ENCODE results near the gene CORIN.

CORIN gene

GRCh38 chr4:47749060-47749459 lies 88.8 kb downstream of the CORIN start:
- H2BK120ac ChIP-seq (ENCODE audit: low read depth, low read length) = no peak overlapping the region
- no peaks in the 10 kb centered on the region for H3K79me2 ChIP-seq (ENCODE audit: control insufficient read depth, insufficient read depth, low read length)
- H3K27me3 ChIP-seq (ENCODE audit: insufficient read depth, low read length, poor library complexity) = no peaks in the 10 kb centered on the region
- H3K4me3 ChIP-seq (ENCODE audit: low read length) = no peak overlapping the region
- H3K27ac ChIP-seq (ENCODE audit: low read depth, low read length) = no peak overlapping the region
- H3K18ac ChIP-seq (ENCODE audit: low read length) = no peak overlapping the region
- no peak overlapping the region for H2BK15ac ChIP-seq (replicated peaks; ENCODE audit: low read depth)
- H3K4ac ChIP-seq (ENCODE audit: low read depth, low read length) = no peak overlapping the region
- DNase-seq = no peak
- H2AK5ac ChIP-seq (ENCODE audit: low read length) = no peak overlapping the region
- H3K56ac ChIP-seq (ENCODE audit: low read length) = no peak overlapping the region
- H2BK5ac ChIP-seq (ENCODE audit: low read length) = no peak overlapping the region
- no CpG with 5 or more reads among the region's 1 CpG for WGBS (ENCODE audit: extremely low coverage, insufficient coverage, low lambda C conversion rate)
- H3K79me1 ChIP-seq (ENCODE audit: low read length) = no peaks in the 10 kb centered on the region
- no peak overlapping the region for H4K8ac ChIP-seq (ENCODE audit: low read depth, low read length)
- H3K4me2 ChIP-seq (ENCODE audit: low read length) = no peak overlapping the region
- H4K5ac ChIP-seq (ENCODE audit: low read length) = no peak overlapping the region
- no peaks in the 10 kb centered on the region for H3K4me1 ChIP-seq (ENCODE audit: control insufficient read depth, low read depth, low read length)
- H3K9ac ChIP-seq (ENCODE audit: low read length) = no peak overlapping the region
- no peaks in the 10 kb centered on the region for H3K36me3 ChIP-seq (ENCODE audit: control insufficient read depth, insufficient read depth, low read length)
- H3K23ac ChIP-seq (ENCODE audit: low read length) = no peak overlapping the region

- Histone ChIP-seq H3K4me1 (ENCODE audit: control insufficient read depth, low read depth, low read length) (no peaks in the 10 kb centered on the region), H3K79me1 (ENCODE audit: low read length) (no peaks in the 10 kb centered on the region)
Measured at GRCh38 chr4:47747846-47748494, 89.9 kb downstream of the CORIN start.

GRCh38 chr4:47747211-47747610 lies 90.7 kb downstream of the CORIN start:
- H3K4me2 ChIP-seq (ENCODE audit: low read length) = no peak overlapping the region
- no peak overlapping the region for H4K5ac ChIP-seq (ENCODE audit: low read length)
- H3K79me1 ChIP-seq (ENCODE audit: low read length) = no peaks in the 10 kb centered on the region
- no peak overlapping the region for H3K4me3 ChIP-seq (ENCODE audit: low read length)
- H3K4ac ChIP-seq (ENCODE audit: low read depth, low read length) = no peak overlapping the region
- no peaks in the 10 kb centered on the region for H3K4me1 ChIP-seq (ENCODE audit: control insufficient read depth, low read depth, low read length)
- no peak overlapping the region for H3K9ac ChIP-seq (ENCODE audit: low read length)
- no peaks in the 10 kb centered on the region for H3K36me3 ChIP-seq (ENCODE audit: control insufficient read depth, insufficient read depth, low read length)
- no peak for DNase-seq
- H3K79me2 ChIP-seq (ENCODE audit: control insufficient read depth, insufficient read depth, low read length) = no peaks in the 10 kb centered on the region
- no peak overlapping the region for H4K8ac ChIP-seq (ENCODE audit: low read depth, low read length)
- no peak overlapping the region for H2BK5ac ChIP-seq (ENCODE audit: low read length)
- no peak overlapping the region for H3K23ac ChIP-seq (ENCODE audit: low read length)
- no peak overlapping the region for H2AK5ac ChIP-seq (ENCODE audit: low read length)
- H3K27ac ChIP-seq (ENCODE audit: low read depth, low read length) = no peak overlapping the region
- H2BK15ac ChIP-seq (replicated peaks; ENCODE audit: low read depth) = no peak overlapping the region
- no peaks in the 10 kb centered on the region for H3K27me3 ChIP-seq (ENCODE audit: insufficient read depth, low read length, poor library complexity)
- no peak overlapping the region for H3K56ac ChIP-seq (ENCODE audit: low read length)
- no peak overlapping the region for H2BK120ac ChIP-seq (ENCODE audit: low read depth, low read length)
- no peak overlapping the region for H3K18ac ChIP-seq (ENCODE audit: low read length)

More at GRCh38 chr4:47747846-47748494, 89.9 kb downstream of the CORIN start:
- Histone ChIP-seq H4K5ac (ENCODE audit: low read length) (no peak overlapping the region), H3K56ac (ENCODE audit: low read length) (no peak overlapping the region), H3K4me3 (ENCODE audit: low read length) (no peak overlapping the region), H3K9ac (ENCODE audit: low read length) (no peak overlapping the region), H3K4ac (ENCODE audit: low read depth, low read length) (no peak overlapping the region), H2BK15ac (replicated peaks; ENCODE audit: low read depth) (no peak overlapping the region), H3K18ac (ENCODE audit: low read length) (no peak overlapping the region), H3K79me2 (ENCODE audit: control insufficient read depth, insufficient read depth, low read length) (no peaks in the 10 kb centered on the region), H3K27ac (ENCODE audit: low read depth, low read length) (no peak overlapping the region), H3K23ac (ENCODE audit: low read length) (no peak overlapping the region), H4K8ac (ENCODE audit: low read depth, low read length) (no peak overlapping the region), H3K36me3 (ENCODE audit: control insufficient read depth, insufficient read depth, low read length) (no peaks in the 10 kb centered on the region), H2AK5ac (ENCODE audit: low read length) (no peak overlapping the region), H3K27me3 (ENCODE audit: insufficient read depth, low read length, poor library complexity) (no peaks in the 10 kb centered on the region), H2BK5ac (ENCODE audit: low read length) (no peak overlapping the region), H2BK120ac (ENCODE audit: low read depth, low read length) (no peak overlapping the region), H3K4me2 (ENCODE audit: low read length) (no peak overlapping the region)
- no peak for DNase-seq
- no CpG with 5 or more reads among the region's 1 CpG for WGBS (ENCODE audit: extremely low coverage, insufficient coverage, low lambda C conversion rate)

- no peak overlapping the region for H2BK120ac ChIP-seq (ENCODE audit: low read depth, low read length)
- H3K79me2 ChIP-seq (ENCODE audit: control insufficient read depth, insufficient read depth, low read length) = no peaks in the 10 kb centered on the region
- no peak overlapping the region for H3K23ac ChIP-seq (ENCODE audit: low read length)
- H3K4me1 ChIP-seq (ENCODE audit: control insufficient read depth, low read depth, low read length) = no peaks in the 10 kb centered on the region
- H3K27ac ChIP-seq (ENCODE audit: low read depth, low read length) = no peak overlapping the region
- no peak overlapping the region for H3K18ac ChIP-seq (ENCODE audit: low read length)
- no peaks in the 10 kb centered on the region for H3K79me1 ChIP-seq (ENCODE audit: low read length)
- no peak overlapping the region for H3K56ac ChIP-seq (ENCODE audit: low read length)
- H3K9ac ChIP-seq (ENCODE audit: low read length) = no peak overlapping the region
- H4K8ac ChIP-seq (ENCODE audit: low read depth, low read length) = no peak overlapping the region
- no peaks in the 10 kb centered on the region for H3K27me3 ChIP-seq (ENCODE audit: insufficient read depth, low read length, poor library complexity)
- H3K4me2 ChIP-seq (ENCODE audit: low read length) = no peak overlapping the region
- H2BK5ac ChIP-seq (ENCODE audit: low read length) = no peak overlapping the region
- H2BK15ac ChIP-seq (replicated peaks; ENCODE audit: low read depth) = no peak overlapping the region
- H3K4me3 ChIP-seq (ENCODE audit: low read length) = no peak overlapping the region
- no peak overlapping the region for H2AK5ac ChIP-seq (ENCODE audit: low read length)
- no peak for DNase-seq
- H3K36me3 ChIP-seq (ENCODE audit: control insufficient read depth, insufficient read depth, low read length) = no peaks in the 10 kb centered on the region
- no peak overlapping the region for H4K5ac ChIP-seq (ENCODE audit: low read length)
- H3K4ac ChIP-seq (ENCODE audit: low read depth, low read length) = no peak overlapping the region
- WGBS (ENCODE audit: extremely low coverage, insufficient coverage, low lambda C conversion rate) = no CpG with 5 or more reads among the region's 4 CpGs
Measured at GRCh38 chr4:47746122-47746521, 91.7 kb downstream of the CORIN start.

- H3K9ac ChIP-seq (ENCODE audit: low read length) = no peak overlapping the region
- H3K27me3 ChIP-seq (ENCODE audit: insufficient read depth, low read length, poor library complexity) = no peaks in the 10 kb centered on the region
- H2BK15ac ChIP-seq (replicated peaks; ENCODE audit: low read depth) = no peak overlapping the region
- H3K4ac ChIP-seq (ENCODE audit: low read depth, low read length) = no peak overlapping the region
- H4K5ac ChIP-seq (ENCODE audit: low read length) = no peak overlapping the region
- H3K18ac ChIP-seq (ENCODE audit: low read length) = no peak overlapping the region
- no peaks in the 10 kb centered on the region for H3K4me1 ChIP-seq (ENCODE audit: control insufficient read depth, low read depth, low read length)
- no peak overlapping the region for H2BK120ac ChIP-seq (ENCODE audit: low read depth, low read length)
- no peak overlapping the region for H2BK5ac ChIP-seq (ENCODE audit: low read length)
- H3K4me2 ChIP-seq (ENCODE audit: low read length) = no peak overlapping the region
- no CpG with 5 or more reads among the region's 2 CpGs for WGBS (ENCODE audit: extremely low coverage, insufficient coverage, low lambda C conversion rate)
- no peak overlapping the region for H4K8ac ChIP-seq (ENCODE audit: low read depth, low read length)
- H3K56ac ChIP-seq (ENCODE audit: low read length) = no peak overlapping the region
- no peak overlapping the region for H3K23ac ChIP-seq (ENCODE audit: low read length)
- H3K27ac ChIP-seq (ENCODE audit: low read depth, low read length) = no peak overlapping the region
- H3K79me1 ChIP-seq (ENCODE audit: low read length) = no peaks in the 10 kb centered on the region
- H3K4me3 ChIP-seq (ENCODE audit: low read length) = no peak overlapping the region
- no peak for DNase-seq
- H3K79me2 ChIP-seq (ENCODE audit: control insufficient read depth, insufficient read depth, low read length) = no peaks in the 10 kb centered on the region
- H2AK5ac ChIP-seq (ENCODE audit: low read length) = no peak overlapping the region
- H3K36me3 ChIP-seq (ENCODE audit: control insufficient read depth, insufficient read depth, low read length) = no peaks in the 10 kb centered on the region
Measured at GRCh38 chr4:47744843-47745382, 93.0 kb downstream of the CORIN start.

GRCh38 chr4:47744253-47744652 lies 93.6 kb downstream of the CORIN start:
- Histone ChIP-seq H3K56ac (ENCODE audit: low read length) (no peak overlapping the region), H3K79me1 (ENCODE audit: low read length) (no peaks in the 10 kb centered on the region), H3K27ac (ENCODE audit: low read depth, low read length) (no peak overlapping the region), H3K4me3 (ENCODE audit: low read length) (no peak overlapping the region), H3K18ac (ENCODE audit: low read length) (no peak overlapping the region), H3K9ac (ENCODE audit: low read length) (no peak overlapping the region), H3K4me1 (ENCODE audit: control insufficient read depth, low read depth, low read length) (no peaks in the 10 kb centered on the region), H3K4ac (ENCODE audit: low read depth, low read length) (no peak overlapping the region), H3K27me3 (ENCODE audit: insufficient read depth, low read length, poor library complexity) (no peaks in the 10 kb centered on the region), H3K23ac (ENCODE audit: low read length) (no peak overlapping the region), H3K79me2 (ENCODE audit: control insufficient read depth, insufficient read depth, low read length) (no peaks in the 10 kb centered on the region), H4K5ac (ENCODE audit: low read length) (no peak overlapping the region), H2BK120ac (ENCODE audit: low read depth, low read length) (no peak overlapping the region), H2AK5ac (ENCODE audit: low read length) (no peak overlapping the region), H3K4me2 (ENCODE audit: low read length) (no peak overlapping the region), H4K8ac (ENCODE audit: low read depth, low read length) (no peak overlapping the region), H3K36me3 (ENCODE audit: control insufficient read depth, insufficient read depth, low read length) (no peaks in the 10 kb centered on the region), H2BK15ac (replicated peaks; ENCODE audit: low read depth) (no peak overlapping the region), H2BK5ac (ENCODE audit: low read length) (no peak overlapping the region)
- no CpG with 5 or more reads among the region's 2 CpGs for whole genome bisulfite sequencing (ENCODE audit: extremely low coverage, insufficient coverage, low lambda C conversion rate)
- no peak for DNase-seq
